ENCODE measurements around the gene AADAC. TPM values are rescaled to one million over a fixed set of nuclear protein-coding genes. Genes with fewer than 3 reads are reported as not detected.

Gene AADAC
- total and polyA plus RNA-seq, 2 of the 13 experiments (the other 11 are each of a cell fraction or from before 2014, with no cell fraction given): 0.87 to 1.5 TPM

- TF ChIP-seq KIAA2018 (CRISPR knock-in tag; IDR thresholded peaks at IDR 0.05; ENCODE audit: borderline replicate concordance) (no peak), ZNF564 (CRISPR knock-in tag; IDR thresholded peaks at IDR 0.05) (no peak), MIER3 (CRISPR knock-in tag; IDR thresholded peaks at IDR 0.05; ENCODE audit: borderline replicate concordance) (no peak), ZSCAN5A (CRISPR knock-in tag; IDR thresholded peaks at IDR 0.05; ENCODE audit: borderline replicate concordance) (no peak), DMAP1 (CRISPR knock-in tag; IDR thresholded peaks at IDR 0.05) (no peak), ZBTB21 (CRISPR knock-in tag; IDR thresholded peaks at IDR 0.05) (no peak)
These were observed 38.3 kb downstream of the AADAC start (continued) for GRCh38 chr3:151852074-151852811.
